Mesenchymal stem cell (in vitro differentiated cells and primary cell): ENCODE results near the gene ABAT.

Experiments used
- DNase-seq: peaks from one replicate; pipeline ENCODE4 v3.0.0-alpha.2; 2013
- H2AFZ ChIP-seq: one replicate; pipeline ENCODE4 v1.6.1; 2013; ENCODE audit warnings: low read depth, mild to moderate bottlenecking, control low read depth, inconsistent platforms, low read length, moderate library complexity
- H2AK5ac ChIP-seq: 2 replicates; pipeline ENCODE4 v1.6.1; 2013; ENCODE audit warnings: low read length, moderate library complexity, mild to moderate bottlenecking, inconsistent platforms; ENCODE audit not compliant: severe bottlenecking
- H2BK120ac ChIP-seq: one replicate; pipeline ENCODE4 v1.6.1; 2013; ENCODE audit warnings: low read depth, mild to moderate bottlenecking, inconsistent platforms, low read length, moderate library complexity
- H2BK12ac ChIP-seq, 2 experiments: one replicate each; pipeline ENCODE4 v1.6.1; 2013; ENCODE audit warnings: inconsistent platforms in 2 of 2, low read length in 2 of 2, mild to moderate bottlenecking in 2 of 2, moderate library complexity in 2 of 2, control low read depth in 1 of 2
- H2BK15ac ChIP-seq: one replicate; pipeline ENCODE4 v1.6.1; 2013; ENCODE audit warnings: mild to moderate bottlenecking, low read depth, inconsistent platforms; ENCODE audit not compliant: poor library complexity, severe bottlenecking
- H2BK5ac ChIP-seq: 2 replicates; pipeline ENCODE4 v1.6.1; 2013; ENCODE audit warnings: low read depth, mild to moderate bottlenecking, low read length, control low read depth, inconsistent platforms; ENCODE audit not compliant: poor library complexity, severe bottlenecking
- H3K14ac ChIP-seq, 2 experiments: one replicate each; pipeline ENCODE4 v1.6.1; 2013; ENCODE audit warnings: inconsistent platforms in 2 of 2, low read length in 2 of 2, control low read depth in 1 of 2, mild to moderate bottlenecking in 1 of 2, moderate library complexity in 1 of 2
- H3K18ac ChIP-seq, 2 experiments: one replicate each; pipeline ENCODE4 v1.6.1; 2013; ENCODE audit warnings: inconsistent platforms in 2 of 2, low read length in 2 of 2, control low read depth in 1 of 2, low read depth in 1 of 2, mild to moderate bottlenecking in 1 of 2
- H3K23ac ChIP-seq, 2 experiments: one replicate each; pipeline ENCODE4 v1.6.1; 2013; ENCODE audit warnings: inconsistent platforms in 2 of 2, low read length in 2 of 2, mild to moderate bottlenecking in 2 of 2, moderate library complexity in 2 of 2, control low read depth in 1 of 2
- H3K27ac ChIP-seq: 2 replicates; pipeline ENCODE4 v1.5.1; 2013; ENCODE audit warnings: mild to moderate bottlenecking, moderate library complexity, low read length, control low read depth, inconsistent platforms; ENCODE audit not compliant: poor library complexity, severe bottlenecking
- H3K27me3 ChIP-seq, 2 experiments: 2 replicates each; pipeline versions ENCODE4 v1.6.1 to v1.7.0; 2013; ENCODE audit warnings: low read length in 2 of 2, mild to moderate bottlenecking in 2 of 2, moderate library complexity in 2 of 2, control low read depth in 1 of 2, inconsistent platforms in 1 of 2; ENCODE audit not compliant: control insufficient read depth in 1 of 2, insufficient read depth in 1 of 2
- H3K36me3 ChIP-seq, 2 experiments: 2 replicates each; pipeline versions ENCODE4 v1.6.1 to v1.7.0; 2013; ENCODE audit warnings: low read length in 2 of 2, control low read depth in 1 of 2, inconsistent platforms in 1 of 2, low read depth in 1 of 2, mild to moderate bottlenecking in 1 of 2; ENCODE audit not compliant: insufficient read depth in 2 of 2, control insufficient read depth in 1 of 2
- H3K4ac ChIP-seq, 2 experiments: one replicate each; pipeline ENCODE4 v1.6.1; 2013; ENCODE audit warnings: inconsistent platforms in 2 of 2, low read length in 2 of 2, mild to moderate bottlenecking in 2 of 2, moderate library complexity in 2 of 2, control low read depth in 1 of 2, low read depth in 1 of 2
- H3K4me1 ChIP-seq: 2 replicates; pipeline ENCODE4 v1.6.1; 2013; ENCODE audit warnings: low read depth, low read length, control low read depth; ENCODE audit not compliant: control insufficient read depth, insufficient read depth
- H3K4me2 ChIP-seq: 2 replicates; pipeline ENCODE4 v1.6.1; 2013; ENCODE audit warnings: low read length, mild to moderate bottlenecking, inconsistent platforms; ENCODE audit not compliant: poor library complexity, severe bottlenecking
- H3K4me3 ChIP-seq, 2 experiments: 2 replicates each; pipeline versions ENCODE4 v1.5.1 to v1.7.0; 2013; ENCODE audit warnings: low read length in 2 of 2, mild to moderate bottlenecking in 2 of 2, control low read depth in 1 of 2, low read depth in 1 of 2; ENCODE audit not compliant: insufficient read depth in 1 of 2
- H3K79me1 ChIP-seq: replicated peaks from 2 replicates; pipeline ENCODE4 v1.6.1; 2013; ENCODE audit warnings: mild to moderate bottlenecking, control low read depth, low read length, inconsistent platforms; ENCODE audit not compliant: poor library complexity, severe bottlenecking
- H3K9ac ChIP-seq: 2 replicates; pipeline ENCODE4 v1.7.0; 2013; ENCODE audit warnings: mild to moderate bottlenecking, low read length, moderate library complexity
- H3K9me3 ChIP-seq: 2 replicates; pipeline ENCODE4 v1.7.0; 2013; ENCODE audit warnings: mild to moderate bottlenecking, low read length; ENCODE audit not compliant: control insufficient read depth
- H4K8ac ChIP-seq: one replicate; pipeline ENCODE4 v1.6.1; 2013; ENCODE audit warnings: inconsistent platforms, mild to moderate bottlenecking, low read length, moderate library complexity
- H4K91ac ChIP-seq: one replicate; pipeline ENCODE4 v1.6.1; 2013; ENCODE audit warnings: mild to moderate bottlenecking, low read length, inconsistent platforms
- WGBS: methylation state at CpG from one replicate; pipeline ENCODE4 v1.1.7; 2013; ENCODE audit warnings: mixed read lengths; 5-methylcytosine and 5-hydroxymethylcytosine counted together

Gene ABAT

DNA sequence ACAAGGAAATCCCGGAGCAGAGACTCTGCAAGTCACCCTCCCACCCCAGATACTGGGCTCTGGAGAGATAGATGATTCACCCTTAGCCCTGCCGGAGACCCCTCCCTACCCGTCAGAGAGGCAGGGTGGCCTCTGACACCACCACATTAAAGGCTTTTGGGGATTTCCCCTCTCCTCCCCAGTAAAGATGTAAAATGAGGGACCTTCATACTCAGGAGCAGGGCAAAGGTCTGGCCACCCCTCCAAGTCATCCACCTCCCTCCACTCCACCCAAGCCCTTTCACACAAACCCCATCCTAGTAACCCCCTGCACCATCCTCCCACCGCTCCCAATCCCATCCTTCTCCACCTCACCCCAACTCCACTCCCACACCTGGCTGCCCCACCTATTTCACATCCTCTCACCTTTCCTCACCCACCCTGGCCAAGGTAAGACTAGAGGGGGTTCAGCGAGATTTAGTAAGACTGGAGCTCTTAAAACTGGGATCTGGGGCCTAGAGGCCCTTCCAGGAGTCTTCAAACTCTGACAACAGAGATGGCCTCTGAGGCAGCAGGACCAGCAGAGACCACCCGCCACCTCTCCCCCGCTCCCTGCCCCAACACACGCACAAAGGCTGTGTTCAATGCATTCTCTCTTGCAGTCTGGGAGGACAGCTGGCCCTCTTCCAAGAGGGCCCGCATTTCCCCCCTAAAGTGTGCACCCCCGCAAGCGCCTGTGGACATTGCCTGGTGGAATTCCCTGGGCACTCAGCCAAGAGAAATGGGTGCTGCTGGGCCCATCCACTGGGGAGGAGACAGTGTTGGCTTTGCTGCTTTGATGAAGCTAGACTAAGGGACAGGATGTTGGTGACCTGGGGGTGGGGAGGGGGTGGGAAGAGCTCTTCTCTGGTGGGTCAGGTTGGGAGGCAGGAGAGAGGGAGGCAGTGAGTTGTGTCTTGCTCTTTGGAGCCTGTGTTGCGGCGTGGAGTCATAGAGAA, 1.1 kb downstream of the ABAT start:
- H3K9me3 ChIP-seq, result peaks cover 5% of the 10 kb centered on the region
- 85% methylated on average over 13 of the region's 13 CpGs for WGBS
- no peak overlapping the region for H4K8ac ChIP-seq
- no peak overlapping the region for H2AK5ac ChIP-seq
- H3K4me2 ChIP-seq, result peak overlapping the region; percentile 78
- H3K23ac ChIP-seq, result no peak overlapping the region
- no peaks in the 10 kb centered on the region for H3K36me3 ChIP-seq
- H3K4me3 ChIP-seq, result peak overlapping the region in 1 of 2 experiments; percentile 89
- no peak overlapping the region for H3K18ac ChIP-seq
- peaks cover 4% of the 10 kb centered on the region for H3K79me1 ChIP-seq
- H2BK5ac ChIP-seq, result no peak overlapping the region
- no peak for DNase-seq
- H3K4me1 ChIP-seq, result peaks cover 13% of the 10 kb centered on the region
- H2BK120ac ChIP-seq, result no peak overlapping the region
- no peak overlapping the region for H3K27ac ChIP-seq
- no peak overlapping the region for H4K91ac ChIP-seq
- H2AFZ ChIP-seq, result no peak overlapping the region
- H3K27me3 ChIP-seq, result peaks cover 5 to 30% of the 10 kb centered on the region in 2 experiments
- H3K4ac ChIP-seq, result no peak overlapping the region
- peak overlapping the region; percentile 84 for H3K9ac ChIP-seq
- no peak overlapping the region for H2BK12ac ChIP-seq
- H2BK15ac ChIP-seq, result no peak overlapping the region
- no peak overlapping the region for H3K14ac ChIP-seq

DNA sequence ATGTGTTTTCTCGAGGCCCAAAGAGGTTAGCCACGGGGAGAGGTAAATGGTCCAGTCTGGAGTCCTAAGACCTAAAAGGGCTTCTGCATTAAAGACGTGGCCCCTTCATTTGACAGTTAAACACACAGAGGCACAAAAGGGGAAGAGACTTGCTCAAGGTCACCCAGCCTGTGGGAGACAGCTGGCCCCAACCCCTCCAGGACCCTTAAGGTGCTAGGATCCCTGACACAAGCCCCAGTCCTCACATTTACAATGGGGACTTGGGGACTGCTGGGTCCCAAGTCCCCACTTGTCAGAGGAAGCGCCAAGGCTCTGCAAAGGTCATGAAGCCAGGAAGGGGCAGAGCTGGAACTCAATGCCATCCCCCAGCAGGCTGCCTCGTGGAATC, 1.7 kb downstream of the ABAT start:
- H2BK15ac ChIP-seq, result no peak overlapping the region
- H2AK5ac ChIP-seq, result no peak overlapping the region
- no peak for DNase-seq
- no peak overlapping the region for H3K23ac ChIP-seq
- H3K4me1 ChIP-seq, result peaks cover 13% of the 10 kb centered on the region
- H3K4me2 ChIP-seq, result no peak overlapping the region
- peaks cover 4% of the 10 kb centered on the region for H3K79me1 ChIP-seq
- H3K18ac ChIP-seq, result no peak overlapping the region
- H3K4me3 ChIP-seq, result no peak overlapping the region
- no peaks in the 10 kb centered on the region for H3K36me3 ChIP-seq
- no peak overlapping the region for H3K4ac ChIP-seq
- no peak overlapping the region for H3K27ac ChIP-seq
- H3K9me3 ChIP-seq, result peaks cover 5% of the 10 kb centered on the region
- H2BK12ac ChIP-seq, result no peak overlapping the region
- no peak overlapping the region for H4K8ac ChIP-seq
- H2BK120ac ChIP-seq, result no peak overlapping the region
- H3K14ac ChIP-seq, result peak overlapping the region in 1 of 2 experiments; percentile 27
- no peak overlapping the region for H3K9ac ChIP-seq
- WGBS, result 65% methylated on average over 5 of the region's 5 CpGs
- no peak overlapping the region for H2BK5ac ChIP-seq
- no peak overlapping the region for H2AFZ ChIP-seq
- no peak overlapping the region for H4K91ac ChIP-seq
- H3K27me3 ChIP-seq, result peaks cover 5 to 30% of the 10 kb centered on the region in 2 experiments

DNA sequence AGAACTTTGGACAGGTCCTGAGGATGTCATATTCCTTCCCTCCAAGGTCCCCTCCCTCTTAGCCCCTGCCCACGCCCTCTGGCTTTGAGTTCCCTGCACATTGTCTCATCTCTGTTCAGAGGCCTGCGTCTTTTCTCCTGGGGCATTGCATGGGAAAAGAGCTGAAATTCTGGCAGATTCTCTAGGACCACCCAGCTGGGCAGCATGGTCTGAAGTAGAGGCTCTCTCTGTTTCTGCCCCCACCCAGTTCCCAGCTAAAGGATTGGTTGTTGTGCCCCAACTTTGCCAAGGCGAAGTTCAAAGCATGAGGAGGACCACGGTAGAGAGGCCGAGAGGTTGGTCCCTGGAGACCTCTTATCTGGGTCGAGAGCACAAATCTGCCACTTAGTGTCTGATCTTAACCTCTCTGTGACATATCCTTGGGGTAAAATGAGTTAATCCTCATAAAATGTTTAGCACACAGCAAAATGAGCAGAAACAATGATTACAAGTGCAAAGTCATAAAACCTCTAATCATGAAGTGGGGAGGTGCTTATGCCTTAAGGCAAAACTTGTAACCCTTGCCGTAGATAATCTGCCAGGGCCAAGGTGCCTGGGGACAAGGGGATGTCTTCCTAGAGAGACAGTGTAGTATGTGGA, 2.4 kb downstream of the ABAT start:
- H3K27ac ChIP-seq, result no peak overlapping the region
- no peak overlapping the region for H3K18ac ChIP-seq
- H3K9me3 ChIP-seq, result peaks cover 5% of the 10 kb centered on the region
- no peak overlapping the region for H4K91ac ChIP-seq
- no peak overlapping the region for H3K9ac ChIP-seq
- no peak overlapping the region for H2BK15ac ChIP-seq
- no peak overlapping the region for H3K4me3 ChIP-seq
- peaks cover 5 to 30% of the 10 kb centered on the region in 2 experiments for H3K27me3 ChIP-seq
- 74% methylated on average over 6 of the region's 7 CpGs for WGBS
- H3K36me3 ChIP-seq, result no peaks in the 10 kb centered on the region
- no peak overlapping the region for H2BK5ac ChIP-seq
- H3K79me1 ChIP-seq, result peaks cover 4% of the 10 kb centered on the region
- no peak overlapping the region for H3K14ac ChIP-seq
- H3K4me1 ChIP-seq, result peaks cover 13% of the 10 kb centered on the region
- no peak overlapping the region for H2BK12ac ChIP-seq
- H2AK5ac ChIP-seq, result no peak overlapping the region
- no peak overlapping the region for H2BK120ac ChIP-seq
- H3K4me2 ChIP-seq, result no peak overlapping the region
- no peak overlapping the region for H2AFZ ChIP-seq
- H3K23ac ChIP-seq, result no peak overlapping the region
- no peak overlapping the region for H3K4ac ChIP-seq
- no peak for DNase-seq
- no peak overlapping the region for H4K8ac ChIP-seq

- H3K4me1 ChIP-seq, result peaks cover 13% of the 10 kb centered on the region
- H3K9ac ChIP-seq, result no peak overlapping the region
- no peak overlapping the region for H2AFZ ChIP-seq
- H3K27ac ChIP-seq, result no peak overlapping the region
- H3K23ac ChIP-seq, result no peak overlapping the region
- H3K27me3 ChIP-seq, result peaks cover 5 to 30% of the 10 kb centered on the region in 2 experiments
- H4K91ac ChIP-seq, result no peak overlapping the region
- WGBS, result 66% methylated on average over 3 of the region's 5 CpGs
- H3K36me3 ChIP-seq, result no peaks in the 10 kb centered on the region
- H2BK12ac ChIP-seq, result no peak overlapping the region
- H3K4me3 ChIP-seq, result no peak overlapping the region
- H3K79me1 ChIP-seq, result peaks cover 4% of the 10 kb centered on the region
- no peak overlapping the region for H3K14ac ChIP-seq
- H2BK5ac ChIP-seq, result no peak overlapping the region
- no peak overlapping the region for H3K18ac ChIP-seq
- no peak overlapping the region for H2BK15ac ChIP-seq
- H2AK5ac ChIP-seq, result no peak overlapping the region
- no peak for DNase-seq
- peaks cover 5% of the 10 kb centered on the region for H3K9me3 ChIP-seq
- no peak overlapping the region for H2BK120ac ChIP-seq
- H3K4ac ChIP-seq, result no peak overlapping the region
- H3K4me2 ChIP-seq, result no peak overlapping the region
- H4K8ac ChIP-seq, result no peak overlapping the region
Measured at GRCh38 chr16:8677481-8677880, 3.1 kb downstream of the ABAT start.
